Kidney epithelial cell (primary cell): ENCODE data around the gene SH3GL1. TPM values are rescaled to one million over a fixed set of nuclear protein-coding genes. Genes with fewer than 3 reads are reported as not detected.

ENCODE experiments used
- DNase-seq: peaks from one replicate; pipeline ENCODE4 v3.0.0-alpha.2; 2010; ENCODE audit warnings: low read depth
- H3K27me3 ChIP-seq: 2 replicates; pipeline ENCODE4 v1.6.0; 2011; ENCODE audit warnings: low read length; ENCODE audit not compliant: control insufficient read depth, insufficient read depth
- H3K36me3 ChIP-seq: 2 replicates; pipeline ENCODE4 v1.5.1; 2011; ENCODE audit warnings: low read length; ENCODE audit not compliant: control insufficient read depth, insufficient read depth
- H3K4me3 ChIP-seq: 2 replicates; pipeline ENCODE4 v1.5.1; 2011; ENCODE audit warnings: low read depth, mild to moderate bottlenecking, control low read depth, low read length
- total RNA-seq: library from RNA; depleted of rRNA; stranded (reverse); fragments of >200 nt; gene quantifications from 2 replicates; pipeline ENCODE4 v1.2.3, GENCODE V29; 2015
- TF ChIP-seq, protein P1 (sequence below): IDR thresholded peaks from 2 replicates; pipeline ENCODE4 v1.5.1; 2011; ENCODE audit warnings: mild to moderate bottlenecking, moderate library complexity, low read length, control low read depth, inconsistent platforms; ENCODE audit not compliant: insufficient read depth, poor library complexity, severe bottlenecking

Gene SH3GL1
- total RNA-seq, 1 donor from 2014 or later = 60.9 TPM

DNA sequence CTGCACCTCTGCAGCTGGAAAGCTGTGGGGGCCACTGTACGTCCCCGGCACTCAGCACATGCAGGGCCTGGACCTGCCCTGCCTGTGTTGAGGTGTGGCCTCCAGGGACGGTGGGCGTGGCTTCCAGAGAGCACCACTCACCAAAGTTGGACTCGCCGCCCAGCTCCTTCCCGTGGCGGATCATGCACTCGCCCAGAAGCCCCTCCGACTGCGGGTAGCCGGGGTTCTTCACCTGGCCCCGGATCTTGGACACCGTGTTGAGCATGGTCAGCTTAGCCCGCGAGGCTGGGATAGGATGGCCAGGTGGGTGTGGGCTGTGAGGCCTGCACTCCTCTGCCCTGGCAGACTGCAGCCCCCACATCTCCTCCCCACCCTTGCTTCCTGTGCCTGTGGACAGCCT, 35.0 kb downstream of the SH3GL1 start:
- TF ChIP-seq, protein P1, sequence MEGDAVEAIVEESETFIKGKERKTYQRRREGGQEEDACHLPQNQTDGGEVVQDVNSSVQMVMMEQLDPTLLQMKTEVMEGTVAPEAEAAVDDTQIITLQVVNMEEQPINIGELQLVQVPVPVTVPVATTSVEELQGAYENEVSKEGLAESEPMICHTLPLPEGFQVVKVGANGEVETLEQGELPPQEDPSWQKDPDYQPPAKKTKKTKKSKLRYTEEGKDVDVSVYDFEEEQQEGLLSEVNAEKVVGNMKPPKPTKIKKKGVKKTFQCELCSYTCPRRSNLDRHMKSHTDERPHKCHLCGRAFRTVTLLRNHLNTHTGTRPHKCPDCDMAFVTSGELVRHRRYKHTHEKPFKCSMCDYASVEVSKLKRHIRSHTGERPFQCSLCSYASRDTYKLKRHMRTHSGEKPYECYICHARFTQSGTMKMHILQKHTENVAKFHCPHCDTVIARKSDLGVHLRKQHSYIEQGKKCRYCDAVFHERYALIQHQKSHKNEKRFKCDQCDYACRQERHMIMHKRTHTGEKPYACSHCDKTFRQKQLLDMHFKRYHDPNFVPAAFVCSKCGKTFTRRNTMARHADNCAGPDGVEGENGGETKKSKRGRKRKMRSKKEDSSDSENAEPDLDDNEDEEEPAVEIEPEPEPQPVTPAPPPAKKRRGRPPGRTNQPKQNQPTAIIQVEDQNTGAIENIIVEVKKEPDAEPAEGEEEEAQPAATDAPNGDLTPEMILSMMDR = no peak
- Histone ChIP-seq H3K27me3 (no peaks in the 10 kb centered on the region), H3K4me3 (no peak overlapping the region), H3K36me3 (peaks cover 5% of the 10 kb centered on the region)
- no peak for DNase-seq

DNA sequence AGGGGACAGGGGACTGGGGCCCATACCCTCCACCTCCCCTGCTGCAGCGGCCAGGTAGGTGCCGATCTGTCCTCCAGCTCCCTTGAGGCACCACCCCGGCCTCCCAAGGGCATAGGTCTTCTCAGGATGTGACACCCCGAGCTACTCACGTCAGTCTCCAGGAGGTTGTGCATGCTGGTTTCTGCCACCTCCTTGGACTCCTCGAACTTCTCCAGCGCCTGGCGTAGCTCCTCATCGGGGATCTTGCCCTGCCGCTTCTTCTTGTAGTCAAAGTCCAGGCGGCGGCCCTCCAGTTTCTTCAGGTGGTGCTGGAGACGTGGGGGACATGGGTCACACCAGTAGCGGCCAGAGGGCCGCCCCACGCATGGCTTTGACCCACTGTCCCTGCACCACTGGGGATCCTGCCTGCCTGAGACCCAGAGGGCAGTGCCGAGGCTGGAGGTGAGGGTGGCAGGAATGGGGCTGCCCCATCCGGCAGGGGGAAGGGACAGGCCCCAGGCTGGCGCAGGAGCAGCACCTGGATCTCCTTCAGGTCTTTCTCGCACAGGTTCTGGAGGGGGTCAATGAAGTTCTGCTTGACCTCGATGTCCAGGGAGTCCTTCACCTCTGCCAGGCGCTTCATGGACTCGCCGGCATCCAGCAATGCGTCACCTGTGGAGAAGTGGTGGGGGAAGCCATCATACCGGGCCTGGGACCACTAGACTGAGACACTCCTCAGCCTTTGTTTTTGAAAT, 36.6 kb downstream of the SH3GL1 start:
- DNase-seq = no peak
- Histone ChIP-seq H3K27me3 (no peaks in the 10 kb centered on the region), H3K4me3 (no peak overlapping the region), H3K36me3 (peaks cover 5% of the 10 kb centered on the region)
- TF ChIP-seq, protein P1 = no peak

DNA sequence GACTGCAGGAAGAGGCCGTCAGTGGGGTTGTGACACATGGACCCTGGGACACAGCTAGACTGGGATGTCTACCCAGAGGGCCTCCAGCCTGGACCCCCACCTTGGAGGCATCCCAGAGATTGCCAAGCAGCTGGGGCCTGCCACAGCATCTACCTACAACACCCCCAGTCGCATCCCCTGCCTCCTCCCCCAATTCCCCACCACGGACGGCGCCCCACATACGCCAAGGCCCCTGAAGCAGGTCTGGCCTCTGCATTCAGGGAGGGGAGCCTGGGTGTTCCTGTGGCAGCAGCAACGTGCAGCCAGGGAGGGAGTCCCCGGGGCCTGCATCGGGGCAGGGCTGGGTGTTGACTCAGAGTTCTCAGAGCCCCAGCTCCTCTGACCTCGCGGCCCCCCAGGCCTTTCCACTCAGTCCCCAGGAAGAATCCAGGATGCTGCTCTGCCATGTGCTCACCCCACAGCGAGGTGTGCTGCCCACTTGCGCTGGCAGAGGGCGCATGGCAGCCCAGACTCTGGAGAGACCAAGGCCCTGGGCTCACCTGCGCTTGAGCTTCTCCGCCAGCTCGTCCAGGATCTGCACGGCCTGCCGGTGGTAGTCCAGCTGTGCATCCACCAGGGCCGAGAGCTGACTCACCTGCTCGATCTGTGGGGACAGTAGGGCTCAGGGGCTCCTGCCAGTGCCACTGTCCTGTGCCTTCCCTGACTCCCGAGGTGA, 37.4 kb downstream of the SH3GL1 start:
- H3K36me3 ChIP-seq = peaks cover 5% of the 10 kb centered on the region
- TF ChIP-seq, protein P1 = peak; percentile 40
- no peak for DNase-seq
- no peak overlapping the region for H3K4me3 ChIP-seq
- no peaks in the 10 kb centered on the region for H3K27me3 ChIP-seq

DNA sequence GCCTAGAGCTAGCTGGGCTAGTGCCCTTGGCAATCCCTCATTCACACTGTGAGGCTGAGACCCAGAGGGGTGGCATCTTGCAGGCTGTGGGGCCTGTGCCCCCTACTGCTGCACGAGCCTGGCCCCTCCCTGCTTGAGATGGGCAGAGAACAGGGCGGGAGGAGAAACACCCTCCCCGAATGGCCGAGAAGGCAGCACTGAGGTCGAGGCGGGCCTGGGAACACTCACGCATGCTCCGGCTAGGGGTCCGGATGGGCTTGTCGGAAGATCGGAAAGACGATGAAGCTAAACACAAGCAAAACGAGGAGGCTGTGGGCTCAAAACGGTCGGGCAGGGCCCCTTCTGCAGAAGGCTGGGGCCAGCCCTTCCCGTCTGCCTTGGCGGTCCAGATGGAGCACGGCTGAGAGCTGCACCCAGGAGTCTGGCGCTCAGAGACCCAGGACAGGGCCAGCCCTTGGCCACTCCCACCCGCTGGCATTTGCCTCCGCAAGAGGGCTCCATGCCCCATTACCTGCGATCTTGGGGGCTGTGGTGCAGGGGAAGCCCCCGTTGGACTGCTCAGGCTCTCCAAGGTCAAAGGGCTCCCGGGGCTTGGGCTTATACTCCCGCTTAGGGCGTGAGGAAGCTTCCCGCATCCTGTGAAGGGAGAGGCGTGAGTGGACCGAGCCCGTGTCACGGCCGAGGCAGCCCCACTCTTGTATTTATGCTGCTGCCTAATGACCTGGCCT, 38.1 kb downstream of the SH3GL1 start:
- TF ChIP-seq, protein P1 = no peak
- no peak for DNase-seq
- Histone ChIP-seq H3K36me3 (peaks cover 5% of the 10 kb centered on the region), H3K4me3 (no peak overlapping the region), H3K27me3 (no peaks in the 10 kb centered on the region)

DNA sequence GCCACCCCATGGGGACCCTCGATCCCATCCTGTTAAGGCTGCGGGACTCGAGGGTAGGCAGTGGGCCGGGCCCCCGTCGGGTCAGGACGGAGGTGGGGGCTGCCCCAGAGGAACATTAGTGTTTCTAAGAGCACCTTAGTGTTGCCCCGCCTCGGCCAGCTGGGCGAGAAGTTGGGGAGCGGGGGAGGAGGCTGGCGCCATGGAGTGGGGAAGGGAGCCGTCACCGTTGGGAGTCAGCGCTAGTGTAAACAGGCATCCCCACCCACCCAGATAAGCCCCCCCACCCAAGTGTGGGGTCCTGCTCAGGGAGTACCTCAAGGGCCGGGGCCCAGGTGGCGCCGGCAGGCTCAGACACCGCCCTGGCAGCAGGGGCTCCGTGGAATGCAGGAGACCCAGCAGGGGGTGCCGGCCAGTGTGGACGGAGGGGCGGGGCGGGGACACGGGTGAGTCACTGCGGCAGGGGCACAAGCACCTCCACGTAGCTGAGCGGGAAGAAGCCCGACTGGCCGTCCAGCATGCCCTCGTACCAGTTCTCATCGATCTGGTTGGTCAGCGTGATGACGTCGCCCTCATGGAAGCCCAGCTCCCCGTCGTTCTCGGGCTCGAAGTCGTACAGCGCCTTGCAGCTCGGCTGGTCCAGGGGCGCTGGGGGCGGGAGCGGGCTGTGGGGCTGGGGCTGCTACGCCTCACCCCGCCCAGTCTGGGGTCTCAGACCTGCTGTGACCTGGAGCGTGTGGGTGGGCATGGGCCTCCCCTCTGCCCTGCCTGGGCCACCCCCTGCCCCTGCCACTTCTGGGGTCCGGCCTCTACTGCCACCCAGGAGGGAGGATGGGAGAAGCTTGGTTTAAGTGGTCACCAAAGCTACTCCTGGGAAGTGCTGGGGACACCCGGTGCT, 38.9 kb downstream of the SH3GL1 start:
- no peak for DNase-seq
- Histone ChIP-seq H3K4me3 (no peak overlapping the region), H3K27me3 (no peaks in the 10 kb centered on the region), H3K36me3 (peaks cover 5% of the 10 kb centered on the region)
- TF ChIP-seq, protein P1 = no peak
